Effector memory CD8-positive, alpha-beta T cell (primary cell): ENCODE measurements around the gene HIVEP2.

Experiments used
- ATAC-seq: fragments of 150-1000 bp; cut with Tn5 transposase; replicated peaks from 2 replicates; pipeline ENCODE4 v1.10.0; 2021; ENCODE audit warnings: mild to moderate bottlenecking, moderate library complexity
- DNase-seq, 3 experiments: peaks; one replicate each; pipeline ENCODE4 v3.0.0; 2021
- H3K27ac Mint-ChIP-seq, 2 donors: one replicate each; pipeline ENCODE4 v1.8.0; 2022; ENCODE audit warnings: mild to moderate bottlenecking in 2 of 2, mixed read lengths in 2 of 2, moderate library complexity in 2 of 2
- H3K27me3 Mint-ChIP-seq, 2 donors: one replicate each; pipeline ENCODE4 v1.8.0; 2022; ENCODE audit warnings: mixed read lengths in 2 of 2
- H3K36me3 Mint-ChIP-seq: one replicate; pipeline ENCODE4 v1.8.0; 2022; ENCODE audit warnings: mild to moderate bottlenecking, moderate library complexity, mixed read lengths; ENCODE audit not compliant: insufficient read depth
- H3K4me1 Mint-ChIP-seq, 2 donors: one replicate each; pipeline ENCODE4 v1.8.0; 2022; ENCODE audit warnings: low read depth in 2 of 2, mixed read lengths in 2 of 2
- H3K4me3 Mint-ChIP-seq, 2 donors: one replicate each; pipeline ENCODE4 v1.8.0; 2022; ENCODE audit warnings: mild to moderate bottlenecking in 2 of 2, mixed read lengths in 2 of 2, moderate library complexity in 2 of 2
- H3K9me3 Mint-ChIP-seq, 2 donors: one replicate each; pipeline ENCODE4 v1.8.0; 2022; ENCODE audit warnings: mixed read lengths in 2 of 2

Gene HIVEP2

DNA sequence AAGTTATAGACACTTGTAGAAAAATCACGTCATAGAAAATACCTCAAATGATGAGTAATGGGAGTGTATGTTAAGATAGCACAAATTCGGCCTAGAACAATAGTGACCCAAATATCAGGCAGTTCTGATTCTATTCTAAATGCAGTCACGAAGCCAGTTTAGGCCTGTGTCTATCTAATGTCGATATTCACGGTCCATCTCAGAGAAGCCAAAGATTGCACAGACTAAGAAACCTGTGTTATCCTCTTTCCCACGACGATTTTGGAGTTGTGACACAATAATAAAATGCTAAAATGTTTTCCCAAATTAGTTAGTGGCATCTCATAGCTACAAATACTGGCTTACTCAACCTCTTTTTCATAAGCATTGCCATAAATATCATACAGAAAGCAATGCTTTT, 4.0 kb downstream of the HIVEP2 start:
- H3K27me3 Mint-ChIP-seq = no peaks in the 10 kb centered on the region
- H3K36me3 Mint-ChIP-seq = peaks cover 39% of the 10 kb centered on the region
- H3K4me3 Mint-ChIP-seq = peak overlapping the region; percentile 92 to 98
- H3K4me1 Mint-ChIP-seq = peaks cover 46 to 67% of the 10 kb centered on the region in 2 donors
- DNase-seq (no peak), ATAC-seq (no peak)
- peak overlapping the region; percentile 99 to 100 for H3K27ac Mint-ChIP-seq
- H3K9me3 Mint-ChIP-seq = no peaks in the 10 kb centered on the region

- ATAC-seq (no peak), DNase-seq (no peak)
- no peaks in the 10 kb centered on the region for H3K27me3 Mint-ChIP-seq
- peak overlapping the region; percentile 99 to 100 for H3K27ac Mint-ChIP-seq
- no peaks in the 10 kb centered on the region for H3K9me3 Mint-ChIP-seq
- peaks cover 38% of the 10 kb centered on the region for H3K36me3 Mint-ChIP-seq
- peaks cover 46 to 69% of the 10 kb centered on the region in 2 donors for H3K4me1 Mint-ChIP-seq
- peak overlapping the region; percentile 92 to 98 for H3K4me3 Mint-ChIP-seq
Measured at GRCh38 chr6:142940487-142940886, 4.5 kb downstream of the HIVEP2 start.

GRCh38 chr6:142938510-142938909, 6.5 kb downstream of the HIVEP2 start:
- Mint-ChIP-seq H3K27me3 (no peaks in the 10 kb centered on the region), H3K4me3 (peak overlapping the region; percentile 66 to 74), H3K27ac (peak overlapping the region; percentile 27 to 100), H3K36me3 (peaks cover 23% of the 10 kb centered on the region), H3K9me3 (no peaks in the 10 kb centered on the region), H3K4me1 (peaks cover 54 to 78% of the 10 kb centered on the region in 2 donors)
- DNase-seq (no peak), ATAC-seq (no peak)

GRCh38 chr6:142937986-142938385, 7.0 kb downstream of the HIVEP2 start:
- ATAC-seq = no peak
- H3K9me3 Mint-ChIP-seq = no peaks in the 10 kb centered on the region
- peak overlapping the region; percentile 27 to 100 for H3K27ac Mint-ChIP-seq
- H3K36me3 Mint-ChIP-seq = peaks cover 19% of the 10 kb centered on the region
- H3K4me3 Mint-ChIP-seq = peak overlapping the region; percentile 27 to 74
- peaks cover 55 to 78% of the 10 kb centered on the region in 2 donors for H3K4me1 Mint-ChIP-seq
- H3K27me3 Mint-ChIP-seq = no peaks in the 10 kb centered on the region
- no peak for DNase-seq

GRCh38 chr6:142935553-142936517, 9.1 kb downstream of the HIVEP2 start:
- no peaks in the 10 kb centered on the region for H3K9me3 Mint-ChIP-seq

GRCh38 chr6:142934599-142934998, 10.4 kb downstream of the HIVEP2 start:
- ATAC-seq (no peak), DNase-seq (no peak)
- Mint-ChIP-seq H3K4me3 (peak overlapping the region; percentile 74 to 78), H3K9me3 (no peaks in the 10 kb centered on the region), H3K27me3 (no peaks in the 10 kb centered on the region), H3K27ac (peak overlapping the region; percentile 89 to 95), H3K36me3 (peaks cover 16% of the 10 kb centered on the region), H3K4me1 (peaks cover 48 to 79% of the 10 kb centered on the region in 2 donors)

More at GRCh38 chr6:142935553-142936517, 9.1 kb downstream of the HIVEP2 start:
- ATAC-seq (peak; percentile 78), DNase-seq (peak; percentile 37 to 63 (median 40))
- Mint-ChIP-seq H3K27ac (peak overlapping the region; percentile 89 to 95), H3K4me1 (peaks cover 45 to 78% of the 10 kb centered on the region in 2 donors), H3K36me3 (peaks cover 16% of the 10 kb centered on the region), H3K27me3 (no peaks in the 10 kb centered on the region), H3K4me3 (peak overlapping the region; percentile 74 to 78)

- Mint-ChIP-seq H3K27ac (peak overlapping the region; percentile 89 to 95), H3K9me3 (no peaks in the 10 kb centered on the region), H3K27me3 (no peaks in the 10 kb centered on the region), H3K36me3 (peaks cover 16% of the 10 kb centered on the region), H3K4me3 (peak overlapping the region; percentile 74 to 78), H3K4me1 (peaks cover 44 to 79% of the 10 kb centered on the region in 2 donors)
- DNase-seq (no peak), ATAC-seq (no peak)
Measured at GRCh38 chr6:142934106-142934505, 10.9 kb downstream of the HIVEP2 start.

DNA sequence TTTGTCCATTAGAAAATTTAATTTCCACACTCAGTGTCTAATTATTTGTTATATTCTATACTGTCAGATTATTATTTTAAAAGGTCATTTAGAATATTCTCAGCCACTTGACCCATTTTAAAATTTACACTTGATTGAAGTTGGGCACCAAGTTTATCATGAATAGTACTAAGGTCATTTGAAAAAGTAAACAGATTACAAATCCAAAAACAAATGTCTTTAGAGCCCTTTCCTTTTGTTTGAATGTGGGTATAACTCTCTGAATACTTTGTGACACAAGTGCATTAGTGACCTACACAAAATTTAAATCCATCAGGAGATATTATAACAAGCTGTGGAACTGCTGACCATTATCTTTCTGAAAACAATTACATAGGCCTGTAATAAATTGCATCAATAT, 11.3 kb downstream of the HIVEP2 start:
- H3K9me3 Mint-ChIP-seq = no peaks in the 10 kb centered on the region
- H3K27me3 Mint-ChIP-seq = no peaks in the 10 kb centered on the region
- H3K4me3 Mint-ChIP-seq = peak overlapping the region; percentile 29 to 78
- H3K27ac Mint-ChIP-seq = peak overlapping the region; percentile 89 to 95
- H3K36me3 Mint-ChIP-seq = peaks cover 16% of the 10 kb centered on the region
- peaks cover 48 to 81% of the 10 kb centered on the region in 2 donors for H3K4me1 Mint-ChIP-seq
- no peak for ATAC-seq
- DNase-seq = no peak

DNA sequence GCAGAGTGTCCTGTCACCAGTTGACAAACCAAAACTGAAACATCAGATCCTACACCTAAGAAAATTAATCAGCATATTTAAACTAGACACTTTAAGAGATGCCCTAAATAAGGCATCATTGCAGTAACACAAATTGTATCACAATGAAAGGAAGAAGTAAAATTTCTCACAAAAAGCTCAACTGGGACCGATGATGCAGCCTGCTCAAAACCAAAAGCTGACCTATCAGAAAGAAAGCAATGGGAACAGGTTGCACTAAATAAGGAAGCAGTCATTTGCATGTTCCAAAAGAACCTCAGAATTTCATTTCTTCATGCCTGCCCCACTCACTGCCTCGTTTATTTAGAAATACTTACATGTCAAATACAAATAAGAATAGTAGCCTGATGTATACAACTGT, 12.1 kb downstream of the HIVEP2 start:
- peak overlapping the region; percentile 89 to 95 for H3K27ac Mint-ChIP-seq
- ATAC-seq (no peak), DNase-seq (no peak)
- no peaks in the 10 kb centered on the region for H3K9me3 Mint-ChIP-seq
- peak overlapping the region; percentile 61 to 78 for H3K4me3 Mint-ChIP-seq
- peaks cover 20% of the 10 kb centered on the region for H3K36me3 Mint-ChIP-seq
- H3K4me1 Mint-ChIP-seq = peaks cover 44 to 75% of the 10 kb centered on the region in 2 donors
- H3K27me3 Mint-ChIP-seq = no peaks in the 10 kb centered on the region

DNA sequence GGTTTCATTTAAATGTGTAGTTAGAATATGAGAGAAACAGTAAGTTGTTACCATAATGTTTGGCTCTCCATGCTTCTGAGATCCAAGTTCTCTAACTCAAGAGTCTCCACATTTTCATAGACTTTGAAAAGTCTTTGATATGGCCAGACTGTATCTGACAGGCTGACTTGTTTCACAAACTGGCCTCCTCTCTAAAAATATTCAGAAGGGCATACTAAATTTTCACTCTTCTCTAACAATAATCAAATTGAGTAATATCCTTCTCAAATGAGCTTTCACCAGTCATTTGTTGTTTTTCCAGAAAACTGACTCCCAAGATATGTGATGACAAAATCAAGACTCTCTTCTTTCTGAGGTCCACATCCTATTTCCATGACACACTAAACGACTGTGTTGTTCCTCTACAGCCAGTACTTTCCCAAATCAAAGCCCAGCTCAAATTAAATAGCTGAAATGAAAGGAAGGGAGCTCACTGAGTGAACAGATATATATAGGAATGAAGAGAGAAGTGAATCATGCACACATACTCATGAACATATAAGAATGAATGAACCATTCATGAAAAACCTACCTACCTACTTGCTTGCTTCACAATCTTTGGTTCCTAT, 15.1 kb downstream of the HIVEP2 start:
- H3K27ac Mint-ChIP-seq = peak overlapping the region; percentile 99 to 100
- DNase-seq (no peak), ATAC-seq (no peak)
- H3K36me3 Mint-ChIP-seq = peaks cover 24% of the 10 kb centered on the region
- H3K4me3 Mint-ChIP-seq = peak overlapping the region; percentile 91 to 93
- no peaks in the 10 kb centered on the region for H3K9me3 Mint-ChIP-seq
- peaks cover 47 to 77% of the 10 kb centered on the region in 2 donors for H3K4me1 Mint-ChIP-seq
- H3K27me3 Mint-ChIP-seq = no peaks in the 10 kb centered on the region

GRCh38 chr6:142927904-142928303, 17.1 kb downstream of the HIVEP2 start:
- DNase-seq (peak in 2 of 3 experiments; percentile 26 to 36), ATAC-seq (peak; percentile 33)
- peaks cover 33 to 58% of the 10 kb centered on the region in 2 donors for H3K4me1 Mint-ChIP-seq
- no peaks in the 10 kb centered on the region for H3K27me3 Mint-ChIP-seq
- no peaks in the 10 kb centered on the region for H3K9me3 Mint-ChIP-seq
- peak overlapping the region; percentile 99 to 100 for H3K27ac Mint-ChIP-seq
- peaks cover 24% of the 10 kb centered on the region for H3K36me3 Mint-ChIP-seq
- H3K4me3 Mint-ChIP-seq = peak overlapping the region; percentile 91 to 93

DNA sequence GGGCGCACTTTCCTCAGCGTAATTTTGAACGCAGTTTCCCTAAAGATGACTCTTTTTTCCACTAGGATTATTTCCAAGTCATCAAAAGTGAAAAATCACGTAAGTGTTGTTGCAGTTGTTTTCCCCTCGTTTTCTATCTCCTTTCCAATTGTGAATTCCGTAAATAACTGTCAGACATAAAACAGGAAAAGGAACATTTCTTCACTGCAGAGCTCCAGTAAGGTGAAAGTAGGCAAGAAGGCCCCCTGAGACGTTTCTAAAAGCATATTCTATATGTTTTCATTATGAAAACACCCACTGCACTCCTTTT, 17.8 kb downstream of the HIVEP2 start:
- Mint-ChIP-seq H3K9me3 (no peaks in the 10 kb centered on the region), H3K4me3 (peak overlapping the region; percentile 91 to 93), H3K27me3 (no peaks in the 10 kb centered on the region), H3K36me3 (peaks cover 24% of the 10 kb centered on the region), H3K4me1 (peaks cover 30 to 52% of the 10 kb centered on the region in 2 donors), H3K27ac (peak overlapping the region; percentile 99 to 100)
- DNase-seq (no peak), ATAC-seq (no peak)

- DNase-seq (peak; percentile 77 to 79 (median 79)), ATAC-seq (peak; percentile 85)
- H3K4me1 Mint-ChIP-seq = peaks cover 30 to 52% of the 10 kb centered on the region in 2 donors
- peak overlapping the region; percentile 91 to 93 for H3K4me3 Mint-ChIP-seq
- H3K36me3 Mint-ChIP-seq = peaks cover 24% of the 10 kb centered on the region
- peak overlapping the region; percentile 99 to 100 for H3K27ac Mint-ChIP-seq
- H3K9me3 Mint-ChIP-seq = no peaks in the 10 kb centered on the region
- H3K27me3 Mint-ChIP-seq = no peaks in the 10 kb centered on the region
Measured at GRCh38 chr6:142926494-142927270, 18.3 kb downstream of the HIVEP2 start.
